RKO (cell line): ENCODE results near the gene HIRA.
"Not testable (repeated sequence)": the region's sequence is repeated elsewhere in the genome, so short reads cannot be mapped to it uniquely, and the experiment has no call there.

Source experiments
- DNase-seq: peaks from one replicate; pipeline ENCODE4 v3.0.0-alpha.2; 2016; ENCODE audit warnings: low spot score

Gene HIRA

GRCh38 chr22:19440411-19441195, 9.1 kb upstream of the HIRA start:
- DNase-seq = no peak

- DNase-seq = no peak
Measured at GRCh38 chr22:19438298-19438697, 6.8 kb upstream of the HIRA start.

GRCh38 chr22:19436444-19437161, 5.1 kb upstream of the HIRA start:
- not testable (repeated sequence) for DNase-seq

- DNase-seq = no peak
Measured at GRCh38 chr22:19434829-19435580, 3.5 kb upstream of the HIRA start.

GRCh38 chr22:19434401-19434800, 2.9 kb upstream of the HIRA start:
- DNase-seq = no peak

GRCh38 chr22:19432133-19432851, 759 bp upstream of the HIRA start, which contains the start of gene MRPL40:
MRPL40 (plus strand) TSS chr22:19432545; CDS start chr22:19432555, 10 bp downstream.
- DNase-seq = peak; percentile 93

GRCh38 chr22:19430890-19431541, 517 bp downstream of the HIRA start:
- DNase-seq = peak; percentile 58

- peak; percentile 72 for DNase-seq
Measured at GRCh38 chr22:19429950-19430889, 1.3 kb downstream of the HIRA start.

- DNase-seq = no peak
Measured at GRCh38 chr22:19424186-19424500, 7.4 kb downstream of the HIRA start.

GRCh38 chr22:19422440-19423301, 8.9 kb downstream of the HIRA start:
- DNase-seq = no peak

- DNase-seq = no peak
Measured at GRCh38 chr22:19420321-19420720, 11.2 kb downstream of the HIRA start.

- DNase-seq = no peak
Measured at GRCh38 chr22:19419464-19420178, 11.9 kb downstream of the HIRA start.

GRCh38 chr22:19419086-19419463, 12.5 kb downstream of the HIRA start:
- DNase-seq = no peak

- DNase-seq = no peak
Measured at GRCh38 chr22:19412923-19413322, 18.6 kb downstream of the HIRA start.

GRCh38 chr22:19412478-19412877, 19.1 kb downstream of the HIRA start:
- no peak for DNase-seq

- DNase-seq = no peak
Measured at GRCh38 chr22:19411690-19412045, 19.9 kb downstream of the HIRA start.

- DNase-seq = no peak
Measured at GRCh38 chr22:19410941-19411689, 20.4 kb downstream of the HIRA start.
